H1 (cell line): ENCODE results near the gene NMRK2. TPM values are rescaled to one million over a fixed set of nuclear protein-coding genes. Genes with fewer than 3 reads are reported as not detected.

Experiments used
- CTCF ChIA-PET: fragments of 300-600 bp; sonication (Branson Sonifier 250); formaldehyde crosslinking; loops from one replicate; lab custom pipeline; 2021; ENCODE audit not compliant: partially characterized antibody; lab: Charles Lee
- POLR2A ChIA-PET: fragments of 300-600 bp; sonication (Branson Sonifier 250); formaldehyde crosslinking; loops from one replicate; lab custom pipeline; 2021; ENCODE audit warnings: inconsistent platforms; ENCODE audit not compliant: partially characterized antibody; lab: Charles Lee
- DNase-seq, 2 experiments: peaks; one replicate each; pipeline versions ENCODE4 v3.0.0 to v3.0.0-alpha.2; 2010 to 2022; ENCODE audit warnings: low spot score in 2 of 2, low read depth in 1 of 2, mixed read lengths in 1 of 2
- FAIRE-seq: peaks from 2 replicates; lab custom pipeline; 2011; peaks lifted over from hg19 to GRCh38; lab: Jason Lieb, UNC
- H2AFZ ChIP-seq: 2 replicates; pipeline ENCODE4 v1.8.1; 2012; ENCODE audit warnings: low read length, inconsistent platforms
- H2AK5ac ChIP-seq: 2 replicates; pipeline ENCODE4 v1.6.1; 2013; ENCODE audit warnings: low read depth, low read length
- H2BK120ac ChIP-seq: replicated peaks from 2 replicates; pipeline ENCODE3; 2013; ENCODE audit warnings: low read depth, low read length, inconsistent platforms
- H2BK12ac ChIP-seq: 2 replicates; pipeline ENCODE4 v1.6.1; 2013; ENCODE audit warnings: low read depth, low read length
- H2BK15ac ChIP-seq: 2 replicates; pipeline ENCODE4 v1.6.1; 2013; ENCODE audit warnings: low read length
- H2BK20ac ChIP-seq: 2 replicates; pipeline ENCODE4 v1.6.1; 2013; ENCODE audit warnings: low read length
- H2BK5ac ChIP-seq: 2 replicates; pipeline ENCODE4 v1.6.1; 2013; ENCODE audit warnings: low read depth, low read length
- H3K14ac ChIP-seq: 2 replicates; pipeline ENCODE4 v1.6.1; 2013; ENCODE audit warnings: inconsistent platforms; ENCODE audit not compliant: insufficient read length
- H3K18ac ChIP-seq: 2 replicates; pipeline ENCODE4 v1.6.1; 2013; ENCODE audit warnings: low read length; ENCODE audit errors: extremely low read depth
- H3K23ac ChIP-seq: 2 replicates; pipeline ENCODE4 v1.6.1; 2013; ENCODE audit warnings: inconsistent platforms; ENCODE audit not compliant: insufficient read length
- H3K23me2 ChIP-seq: 2 replicates; pipeline ENCODE4 v1.6.1; 2013; ENCODE audit warnings: low read depth, low read length
- H3K27ac ChIP-seq: 2 replicates; pipeline ENCODE4 v1.6.1; 2011; ENCODE audit warnings: low read depth, low read length, inconsistent platforms
- H3K27me3 ChIP-seq, 4 experiments: replicated peaks in 1 of 4; 1 replicate in 1 of 4; 2 replicates in 3 of 4; pipeline versions ENCODE4 v1.6.1 to v1.8.1; 2011 to 2013; ENCODE audit warnings: low read length in 3 of 4, mild to moderate bottlenecking in 3 of 4, inconsistent platforms in 2 of 4, mixed read lengths in 2 of 4, moderate library complexity in 1 of 4; ENCODE audit not compliant: control insufficient read depth in 3 of 4, insufficient read depth in 3 of 4; ENCODE audit errors: extremely low read depth in 1 of 4
- H3K36me3 ChIP-seq, 4 experiments: 2 replicates each; pipeline versions ENCODE4 v1.6.1 to v1.8.1; 2011 to 2013; ENCODE audit warnings: mild to moderate bottlenecking in 4 of 4, low read length in 3 of 4, moderate library complexity in 2 of 4, control low read depth in 1 of 4, inconsistent platforms in 1 of 4; ENCODE audit not compliant: insufficient read depth in 4 of 4, control insufficient read depth in 2 of 4
- H3K4ac ChIP-seq: replicated peaks from 2 replicates; pipeline ENCODE3; 2013; ENCODE audit warnings: low read length, low read depth, mixed read lengths, inconsistent platforms; ENCODE audit not compliant: insufficient read length
- H3K4me1 ChIP-seq, 4 experiments: replicated peaks in 1 of 4; 1 replicate in 1 of 4; 2 replicates in 3 of 4; pipeline versions ENCODE4 v1.6.1 to v1.8.1; 2011 to 2013; ENCODE audit warnings: low read length in 3 of 4, inconsistent platforms in 2 of 4, mixed read lengths in 1 of 4; ENCODE audit not compliant: insufficient read depth in 4 of 4, control insufficient read depth in 3 of 4
- H3K4me2 ChIP-seq, 2 experiments: 2 replicates each; pipeline versions ENCODE4 v1.6.1 to v1.8.1; 2011 to 2013; ENCODE audit warnings: low read depth in 2 of 2, low read length in 2 of 2, control low read depth in 1 of 2, inconsistent platforms in 1 of 2, mild to moderate bottlenecking in 1 of 2; ENCODE audit not compliant: insufficient read depth in 1 of 2
- H3K4me3 ChIP-seq, 4 experiments: fragments of 200-600, 300-600 bp in 1 of 4; sonication (generic), shearing (Covaris generic), sonication (Bioruptor Twin) in 1 of 4; 2 replicates each; pipeline versions ENCODE4 v1.5.1 to v1.8.1; 2011 to 2016; ENCODE audit warnings: low read length in 4 of 4, low read depth in 3 of 4, control low read depth in 2 of 4, inconsistent platforms in 2 of 4, mild to moderate bottlenecking in 2 of 4, mixed read lengths in 1 of 4, moderate library complexity in 1 of 4; ENCODE audit not compliant: insufficient read depth in 2 of 4; ENCODE audit errors: extremely low read depth in 1 of 4
- H3K56ac ChIP-seq: replicated peaks from 2 replicates; pipeline ENCODE3; 2013; ENCODE audit warnings: low read depth, mild to moderate bottlenecking, mixed read lengths, low read length, inconsistent platforms; ENCODE audit not compliant: insufficient read length
- H3K79me1 ChIP-seq: 2 replicates; pipeline ENCODE4 v1.6.1; 2013; ENCODE audit warnings: low read depth, low read length, control low read depth
- H3K79me2 ChIP-seq, 2 experiments: 2 replicates each; pipeline versions ENCODE4 v1.6.1 to v1.8.1; 2012 to 2013; ENCODE audit warnings: low read length in 2 of 2, mild to moderate bottlenecking in 2 of 2, inconsistent platforms in 1 of 2; ENCODE audit not compliant: insufficient read depth in 2 of 2, control insufficient read depth in 1 of 2
- H3K9ac ChIP-seq, 4 experiments: replicated peaks in 1 of 4; 1 replicate in 1 of 4; 2 replicates in 3 of 4; pipeline versions ENCODE4 v1.6.1 to v1.8.1; 2011 to 2013; ENCODE audit warnings: low read depth in 3 of 4, low read length in 3 of 4, control low read depth in 2 of 4, mild to moderate bottlenecking in 2 of 4, moderate library complexity in 2 of 4, inconsistent platforms in 1 of 4; ENCODE audit errors: extremely low read depth in 1 of 4
- H3K9me3 ChIP-seq, 2 experiments: 2 replicates each; pipeline versions ENCODE4 v1.6.1 to v1.8.1; 2012 to 2013; ENCODE audit warnings: mild to moderate bottlenecking in 2 of 2, moderate library complexity in 2 of 2, control low read depth in 1 of 2, inconsistent platforms in 1 of 2, low read depth in 1 of 2, low read length in 1 of 2, mixed read lengths in 1 of 2; ENCODE audit not compliant: insufficient read depth in 2 of 2
- H4K20me1 ChIP-seq, 2 experiments: replicated peaks in 1 of 2; 2 replicates each; pipeline versions ENCODE3 to v1.8.1; 2011 to 2013; ENCODE audit warnings: inconsistent platforms in 2 of 2, low read length in 2 of 2, mild to moderate bottlenecking in 1 of 2; ENCODE audit not compliant: insufficient read depth in 2 of 2, control insufficient read depth in 1 of 2
- H4K5ac ChIP-seq: 2 replicates; pipeline ENCODE4 v1.6.1; 2013; ENCODE audit warnings: low read length, low read depth, mixed read lengths, inconsistent platforms; ENCODE audit not compliant: insufficient read length
- H4K8ac ChIP-seq: 2 replicates; pipeline ENCODE4 v1.8.0; 2013; ENCODE audit warnings: mild to moderate bottlenecking, moderate library complexity, low read length, inconsistent platforms; ENCODE audit not compliant: insufficient read depth; ENCODE audit errors: extremely low read depth
- H4K91ac ChIP-seq: replicated peaks from 2 replicates; pipeline ENCODE3; 2013; ENCODE audit warnings: low read length, mixed read lengths, inconsistent platforms; ENCODE audit not compliant: insufficient read length
- CEBPB ChIP-seq: IDR thresholded peaks from 2 replicates; pipeline ENCODE4 v1.6.1; 2012; ENCODE audit warnings: low read depth, low read length
- WGBS, 2 experiments: shearing (Covaris generic) in 1 of 2; methylation state at CpG; one replicate each; pipeline versions ENCODE4 v1.1.6 to v1.1.7; 2013 to 2015; ENCODE audit warnings: low lambda C conversion rate in 2 of 2, mixed read lengths in 2 of 2, inconsistent platforms in 1 of 2, low coverage in 1 of 2, missing lambda C conversion rate in 1 of 2; ENCODE audit not compliant: insufficient replicate concordance in 2 of 2, insufficient coverage in 1 of 2, insufficient read length in 1 of 2; ENCODE audit errors: extremely low coverage in 1 of 2, missing lambda C conversion rate in 1 of 2; 5-methylcytosine and 5-hydroxymethylcytosine counted together
- polyA plus RNA-seq, 7 experiments: library from polyadenylated mRNA; depleted of rRNA in 3 of 7; stranded (reverse) in 5 of 7; unstranded in 2 of 7; fragments of >200 nt in 5 of 7; fragments of 200-250 nt in 2 of 7; gene quantifications; 1 replicate in 5 of 7; 2 replicates in 1 of 7; 4 replicates in 1 of 7; pipeline versions ENCODE4 v1.2.1 to v1.2.3, GENCODE V29; 2011 to 2013; ENCODE audit warnings: missing spikeins in 2 of 7, mixed read lengths in 2 of 7
- total RNA-seq: library from RNA; stranded (reverse); fragmentation: NEBNext Ultra II Directional; extraction: Animal tissue kit (Norgen Biotek cat#: 25700); gene quantifications from 2 replicates; pipeline ENCODE4 v1.2.1, GENCODE V29; 2021
- TF ChIP-seq, protein P1 (sequence below), 3 experiments: IDR thresholded peaks; 1 replicate in 2 of 3; 2 replicates in 1 of 3; pipeline versions ENCODE4 v1.5.1 to v1.6.1; 2011; ENCODE audit warnings: low read length in 3 of 3, mild to moderate bottlenecking in 3 of 3, inconsistent platforms in 2 of 3, low read depth in 1 of 3, moderate library complexity in 1 of 3; ENCODE audit not compliant: insufficient read depth in 1 of 3; ENCODE audit errors: control extremely low read depth in 1 of 3

The NMRK2 gene
- total and polyA plus RNA-seq, 2 of the 8 experiments (the other 6 are each of a cell fraction or from before 2014, with no cell fraction given) = 87.4 to 206 TPM

GRCh38 chr19:3902317-3902973 lies 30.4 kb upstream of the NMRK2 start:
- ChIA-PET POLR2A (interaction anchor here (1.0 kb wide), 1 partner anchor 83 kb away, joined by 3 read pairs; the partner anchor contains the start of gene EEF2), CTCF (no interaction called here)
- no peak overlapping the region for H2BK120ac ChIP-seq
- FAIRE-seq = no peak
- no peak overlapping the region for H2BK15ac ChIP-seq
- no peak overlapping the region for H3K9ac ChIP-seq
- DNase-seq = no peak
- H3K4me2 ChIP-seq = no peak overlapping the region
- no peak overlapping the region for H3K27ac ChIP-seq
- TF ChIP-seq CEBPB = no peak
- TF ChIP-seq, protein P1, sequence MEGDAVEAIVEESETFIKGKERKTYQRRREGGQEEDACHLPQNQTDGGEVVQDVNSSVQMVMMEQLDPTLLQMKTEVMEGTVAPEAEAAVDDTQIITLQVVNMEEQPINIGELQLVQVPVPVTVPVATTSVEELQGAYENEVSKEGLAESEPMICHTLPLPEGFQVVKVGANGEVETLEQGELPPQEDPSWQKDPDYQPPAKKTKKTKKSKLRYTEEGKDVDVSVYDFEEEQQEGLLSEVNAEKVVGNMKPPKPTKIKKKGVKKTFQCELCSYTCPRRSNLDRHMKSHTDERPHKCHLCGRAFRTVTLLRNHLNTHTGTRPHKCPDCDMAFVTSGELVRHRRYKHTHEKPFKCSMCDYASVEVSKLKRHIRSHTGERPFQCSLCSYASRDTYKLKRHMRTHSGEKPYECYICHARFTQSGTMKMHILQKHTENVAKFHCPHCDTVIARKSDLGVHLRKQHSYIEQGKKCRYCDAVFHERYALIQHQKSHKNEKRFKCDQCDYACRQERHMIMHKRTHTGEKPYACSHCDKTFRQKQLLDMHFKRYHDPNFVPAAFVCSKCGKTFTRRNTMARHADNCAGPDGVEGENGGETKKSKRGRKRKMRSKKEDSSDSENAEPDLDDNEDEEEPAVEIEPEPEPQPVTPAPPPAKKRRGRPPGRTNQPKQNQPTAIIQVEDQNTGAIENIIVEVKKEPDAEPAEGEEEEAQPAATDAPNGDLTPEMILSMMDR (IDR thresholded peaks at IDR 0.05; ENCODE audit: control extremely low read depth in 1 of 3, insufficient read depth in 1 of 3, low read depth in 1 of 3, low read length in 3 of 3) = no peak
- H2AFZ ChIP-seq = no peak overlapping the region
- H3K23ac ChIP-seq = no peak overlapping the region
- no peaks in the 10 kb centered on the region for H3K23me2 ChIP-seq
- no peak overlapping the region for H2AK5ac ChIP-seq
- no peak overlapping the region for H3K14ac ChIP-seq
- peaks cover 7% of the 10 kb centered on the region in 2 experiments; a peak in 3 of 4 replicates for H3K9me3 ChIP-seq
- no peak overlapping the region for H2BK20ac ChIP-seq
- H4K8ac ChIP-seq = no peak overlapping the region
- no peak overlapping the region for H2BK12ac ChIP-seq
- no peaks in the 10 kb centered on the region for H3K79me2 ChIP-seq
- no peaks in the 10 kb centered on the region for H3K27me3 ChIP-seq
- H3K4me1 ChIP-seq = no peaks in the 10 kb centered on the region
- no peaks in the 10 kb centered on the region for H4K20me1 ChIP-seq
- H3K56ac ChIP-seq = no peak overlapping the region
- no peak overlapping the region for H3K18ac ChIP-seq
- no peak overlapping the region for H3K4ac ChIP-seq
- H3K79me1 ChIP-seq = 0 out of 2 replicates have a peak, but pooled peaks cover 2% of the 10 kb centered on the region
- H4K5ac ChIP-seq = no peak overlapping the region
- WGBS, 2 experiments = 93% methylated on average over 15 of the region's 15 CpGs; no CpG with 5 or more reads in 1 of the 2 experiments
- no peak overlapping the region for H4K91ac ChIP-seq
- no peak overlapping the region for H3K4me3 ChIP-seq
- H3K36me3 ChIP-seq = peaks cover 3 to 22% (median 11%) of the 10 kb centered on the region in 4 experiments; a peak in 7 of 8 replicates
- H2BK5ac ChIP-seq = no peak overlapping the region
